GM18858 (cell line): ENCODE data around the gene SIM1.

Experiments
- ATAC-seq: cut with Tn5 transposase; IDR thresholded peaks from one replicate; pipeline ENCODE4 v1.9.1; 2021; ENCODE audit not compliant: unreplicated experiment

Gene SIM1

DNA sequence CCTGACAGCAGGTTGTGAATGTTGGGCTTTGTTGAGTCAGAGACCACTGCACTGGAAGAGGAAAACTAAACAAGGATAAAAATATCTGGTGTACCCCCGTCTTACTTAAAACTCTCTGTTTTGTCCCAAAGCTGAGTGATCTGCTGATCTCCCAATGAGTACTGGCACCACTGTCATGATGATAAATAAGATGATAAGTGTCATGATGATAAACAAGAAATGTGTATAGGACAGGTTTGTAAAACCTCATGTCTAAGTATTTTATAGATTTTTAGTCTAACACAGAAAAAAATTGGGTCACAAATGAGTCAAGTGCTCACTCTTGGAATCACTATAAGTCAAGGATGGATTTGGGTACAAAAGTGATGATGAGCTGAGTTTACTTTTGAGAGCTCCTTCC lies 8.5 kb upstream of the SIM1 start:
- ATAC-seq = no peak

DNA sequence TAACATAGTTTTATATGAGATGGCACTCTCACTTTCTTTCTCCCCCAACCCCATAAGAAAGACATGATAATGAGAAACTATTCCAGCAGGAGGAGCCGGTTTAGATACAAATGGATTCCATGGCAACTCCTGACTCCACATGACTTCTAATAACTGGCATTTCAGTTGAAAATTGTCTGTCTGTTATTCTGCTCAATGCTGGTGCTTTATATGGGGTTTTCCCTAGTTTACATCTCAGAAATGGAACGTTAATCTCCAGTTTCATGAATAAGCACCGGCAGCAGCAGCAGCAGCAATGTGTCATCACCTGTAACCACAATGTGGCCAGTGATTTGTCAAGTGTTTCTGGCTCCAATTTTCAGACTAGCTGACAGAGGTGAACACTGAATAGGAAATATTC lies 8.0 kb upstream of the SIM1 start:
- peak; percentile 82 for ATAC-seq

DNA sequence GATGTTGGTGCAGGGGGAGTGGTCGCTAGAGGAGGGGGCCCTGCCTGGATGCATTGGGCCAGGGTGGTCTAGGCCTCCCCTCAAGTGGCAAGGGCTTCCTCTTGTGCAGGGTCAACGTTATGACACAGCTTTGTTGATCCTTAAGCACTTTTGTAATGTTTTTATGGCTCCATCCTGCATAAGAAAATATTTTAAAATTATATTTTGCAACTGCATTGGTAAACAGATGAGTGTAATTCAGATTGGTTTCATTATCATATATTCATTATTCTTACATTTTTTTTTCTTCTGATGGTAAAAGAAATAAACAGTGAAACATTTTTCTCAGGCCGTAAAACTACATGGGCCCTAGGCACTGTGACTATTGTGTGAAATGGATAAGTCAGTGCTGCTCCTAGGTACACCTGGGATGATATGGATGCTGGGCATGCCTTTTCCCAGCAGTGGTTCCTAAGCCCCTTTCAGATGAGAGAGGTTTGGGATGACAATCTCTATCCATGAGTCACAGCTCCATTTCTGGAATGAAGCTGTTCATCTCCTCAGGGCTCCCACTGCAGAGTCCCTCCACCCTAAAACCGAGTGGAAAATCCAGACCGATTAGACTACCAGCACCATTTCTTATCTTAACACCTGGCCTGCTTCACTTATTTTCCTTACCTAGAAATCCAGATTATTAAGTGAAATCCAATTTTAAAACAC lies 5.8 kb upstream of the SIM1 start:
- ATAC-seq = no peak

DNA sequence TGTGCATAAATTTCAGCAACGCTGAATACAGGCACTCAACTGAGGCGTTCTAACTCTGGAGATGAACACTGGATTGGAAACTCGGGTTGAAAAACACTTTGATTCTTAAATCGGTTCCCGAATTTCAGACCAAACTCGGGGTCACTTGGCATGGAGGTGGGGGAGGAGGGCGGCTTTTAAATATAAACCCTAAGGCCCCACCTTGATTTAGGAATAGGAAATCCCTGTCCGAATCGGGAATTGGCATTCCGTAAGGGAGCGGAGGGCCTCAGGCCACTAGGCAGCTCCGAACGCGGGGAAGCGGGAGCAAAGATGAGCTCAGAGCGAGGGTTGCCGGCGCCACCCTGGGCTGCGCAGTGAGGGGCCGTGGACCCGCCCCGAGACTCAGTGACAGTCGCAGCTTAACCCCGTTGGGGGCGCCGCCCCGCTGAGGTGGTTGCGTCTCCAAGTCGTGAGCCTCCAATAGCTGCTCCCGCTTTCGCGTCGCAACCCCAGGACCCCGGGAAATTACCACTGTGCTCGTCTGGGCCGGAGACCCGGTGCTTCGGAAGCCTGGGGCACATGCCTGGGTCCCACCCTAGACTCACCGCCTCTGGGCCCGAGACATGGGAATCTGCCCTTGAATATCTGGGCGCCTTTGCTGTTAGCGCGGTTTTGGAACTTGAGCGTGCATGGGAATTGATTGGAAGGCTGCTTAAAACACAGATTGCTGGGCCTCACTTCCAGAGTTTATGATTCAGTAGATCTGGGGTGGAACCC lies 4.6 kb upstream of the SIM1 start:
- no peak for ATAC-seq

DNA sequence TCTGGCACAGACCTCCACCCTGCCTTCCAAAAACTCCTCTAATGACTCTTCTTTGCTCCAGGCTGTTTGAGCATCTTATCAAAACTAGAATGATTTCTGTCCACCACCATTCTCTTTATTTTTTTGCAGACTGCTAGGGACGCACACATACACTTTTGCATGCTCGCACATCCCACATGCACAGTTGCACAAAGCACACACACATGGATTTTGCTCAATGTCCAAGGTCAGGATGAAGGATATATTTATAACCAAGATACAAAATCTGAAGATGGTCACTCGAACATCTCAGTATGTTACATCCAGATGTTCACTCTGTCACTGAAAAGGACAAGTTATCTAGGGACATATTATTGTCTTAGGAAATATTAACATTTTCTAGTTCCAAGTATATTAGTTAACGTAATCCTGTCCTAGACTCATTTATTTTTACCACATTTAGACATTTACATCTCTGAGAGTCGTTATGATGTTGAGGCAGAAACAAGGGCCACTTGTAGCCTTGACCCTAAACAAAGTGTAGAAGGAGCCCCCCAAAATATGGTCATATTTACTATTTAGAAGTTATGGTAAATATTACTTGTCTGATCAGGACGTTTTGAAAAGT lies 3.4 kb upstream of the SIM1 start:
- no peak for ATAC-seq

DNA sequence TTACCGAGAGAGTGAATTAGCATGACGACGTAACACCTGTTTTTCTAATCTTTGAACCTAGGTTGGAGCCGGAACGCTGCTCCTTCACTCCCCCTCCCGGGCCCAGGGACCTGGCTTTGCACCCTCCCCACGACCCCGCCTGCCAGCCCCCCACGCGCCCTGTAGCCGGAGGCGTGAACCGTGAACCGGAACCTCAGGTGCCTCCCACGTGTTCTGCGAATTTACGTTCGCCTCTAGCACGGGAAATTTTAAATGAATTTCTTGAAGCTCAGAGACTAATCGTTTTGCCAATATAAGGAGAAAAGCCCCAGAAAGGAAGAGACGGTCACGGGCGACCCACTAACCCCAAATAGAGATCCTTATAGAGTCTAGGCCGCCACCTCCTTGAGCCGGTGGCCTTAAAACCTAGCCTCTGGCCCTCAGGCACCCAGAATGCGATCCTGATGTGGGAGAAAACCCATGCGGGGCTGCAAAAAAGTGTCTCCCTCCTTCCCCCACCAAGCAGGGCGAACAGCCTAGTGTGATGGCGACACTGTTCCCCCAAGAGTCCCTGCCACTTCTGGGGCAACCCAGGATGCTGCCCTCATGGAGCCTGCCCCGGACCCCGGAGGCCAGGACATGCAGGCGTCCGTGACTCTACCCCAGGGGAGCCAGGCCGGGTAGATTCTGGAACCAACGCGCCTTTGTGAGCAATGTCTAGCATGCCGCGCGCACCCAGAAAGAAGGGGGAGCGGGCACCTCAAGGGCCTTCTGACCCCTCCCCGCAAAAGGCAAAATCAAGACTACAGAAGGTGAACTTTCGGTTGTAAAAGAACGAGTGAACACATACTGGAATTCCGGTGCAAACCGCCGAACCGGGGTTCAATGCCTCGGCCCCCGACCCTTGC lies 2.7 kb upstream of the SIM1 start:
- ATAC-seq = no peak

DNA sequence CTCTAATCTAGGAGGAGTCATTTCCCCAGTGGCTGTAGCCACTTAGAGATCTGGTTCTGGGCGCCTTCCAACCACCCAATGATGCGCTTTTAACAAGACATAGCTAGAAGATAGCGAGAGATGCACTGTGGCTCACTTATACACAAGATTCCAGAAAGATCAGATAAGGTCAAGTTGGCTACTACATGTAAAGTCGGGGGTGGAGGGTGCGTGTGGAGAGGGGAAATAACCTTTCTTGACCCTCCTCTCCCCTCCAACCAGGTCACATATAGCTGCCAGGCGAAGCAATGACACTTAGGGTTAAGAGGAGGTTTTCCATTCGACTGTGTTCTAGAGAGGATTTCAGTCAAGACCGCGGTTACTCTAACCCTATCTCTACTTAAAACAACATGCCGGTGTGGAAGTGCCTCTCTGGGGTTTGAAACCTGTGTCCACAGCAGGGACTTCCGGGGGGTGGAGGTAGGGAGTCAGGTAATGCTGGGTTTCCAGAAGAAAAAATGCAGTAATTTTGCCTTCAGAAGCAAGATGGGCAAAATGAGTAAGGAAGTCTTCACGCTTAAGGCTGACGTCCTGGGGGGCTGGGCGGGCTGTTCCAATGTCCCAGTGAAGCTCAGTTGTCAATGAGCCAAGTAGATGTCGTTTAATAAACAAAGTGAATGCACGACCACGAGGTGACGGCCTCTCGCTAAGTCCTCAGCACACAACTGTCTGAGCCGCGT lies 1.8 kb upstream of the SIM1 start:
- no peak for ATAC-seq

DNA sequence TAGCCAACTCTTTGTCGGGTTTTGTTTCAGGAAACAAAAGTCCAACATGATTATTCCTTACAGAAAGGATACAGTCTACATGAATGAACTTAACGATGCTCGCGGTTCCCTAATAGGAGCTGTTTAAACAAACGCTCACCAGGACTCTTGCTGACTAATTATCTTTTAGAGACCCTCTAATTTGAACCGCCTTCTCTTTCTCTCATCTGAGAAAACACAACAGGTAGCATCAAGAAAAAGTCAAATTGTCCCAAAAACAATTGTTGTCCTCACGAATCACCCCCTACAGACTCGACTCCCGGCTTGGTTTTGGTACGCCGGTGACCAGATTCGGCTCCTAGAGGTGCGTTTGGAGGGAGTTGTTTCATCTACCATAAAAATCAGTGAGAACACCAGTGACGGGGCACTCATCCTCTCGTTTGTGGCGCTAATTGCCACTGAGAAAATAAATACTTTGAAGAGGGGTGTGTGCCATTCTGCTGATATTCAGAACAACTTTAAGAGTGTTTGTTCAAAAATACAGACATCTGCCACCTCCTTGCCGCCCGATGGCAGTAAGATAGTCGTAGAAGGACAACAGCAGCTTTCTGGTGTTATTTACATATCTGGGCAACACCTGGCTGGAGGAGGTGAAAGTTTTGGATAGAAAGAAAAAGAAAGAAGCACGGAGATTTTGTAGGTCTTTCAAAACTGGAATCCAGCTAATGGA lies 1.1 kb upstream of the SIM1 start:
- no peak for ATAC-seq

DNA sequence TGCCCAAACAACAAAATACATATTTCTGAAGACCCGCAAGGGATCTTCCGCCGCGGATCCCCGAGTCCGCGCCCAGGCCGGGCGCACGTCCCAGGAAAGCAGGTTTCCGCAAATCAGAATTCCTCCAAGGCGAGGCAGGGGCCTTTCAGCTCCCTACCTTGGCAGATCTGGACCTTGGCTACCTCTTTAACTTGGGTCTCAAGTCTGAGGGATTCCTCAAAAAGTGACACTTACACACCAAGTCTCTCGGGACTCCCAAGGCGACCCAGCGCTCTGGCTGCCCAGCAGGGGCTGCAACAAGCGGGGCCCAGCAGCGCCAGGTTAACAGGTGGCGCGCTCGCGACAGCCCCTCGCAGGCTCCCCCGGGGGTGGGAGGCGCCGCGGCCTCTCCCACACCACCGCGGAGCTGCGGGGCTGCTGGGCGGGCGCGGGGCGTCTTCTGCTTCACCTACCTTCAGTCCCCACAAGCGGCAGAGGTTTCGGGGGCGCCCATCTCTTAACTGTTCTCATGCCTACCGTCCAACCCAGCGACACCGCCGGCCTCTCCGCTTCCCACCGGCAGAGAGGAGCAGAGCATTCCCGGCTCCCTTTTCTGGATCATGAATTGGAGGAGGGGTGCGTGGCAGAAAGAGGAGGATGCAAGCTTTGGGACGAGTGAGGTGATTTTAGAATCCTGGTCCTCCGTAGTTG lies 414 bp downstream of the SIM1 start:
- ATAC-seq = no peak

DNA sequence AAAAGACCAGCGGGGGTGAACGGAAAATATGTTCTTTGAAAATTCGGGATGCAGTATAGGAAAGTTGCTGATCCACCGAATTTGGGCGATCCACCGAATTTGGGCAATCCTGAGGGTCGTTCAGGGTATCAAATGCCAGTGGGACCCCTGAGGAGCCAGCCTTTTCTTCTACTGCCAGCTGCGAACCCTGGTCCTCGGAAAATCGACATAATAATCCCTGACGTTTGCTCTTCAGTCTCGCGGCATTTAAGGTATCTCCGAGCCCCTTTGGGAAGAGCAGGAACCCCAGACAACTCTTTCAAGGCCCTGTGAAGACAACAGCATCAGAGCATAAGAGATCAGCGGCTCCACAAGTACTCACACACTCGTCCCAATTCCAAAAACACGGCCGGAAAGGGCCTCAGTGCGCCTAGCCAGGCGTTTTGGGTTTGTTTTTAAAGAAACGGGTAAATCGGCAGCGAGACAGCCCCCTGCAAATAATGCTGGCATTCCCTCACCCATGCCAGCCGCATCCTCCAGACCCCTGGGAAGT lies 1.0 kb downstream of the SIM1 start:
- no peak for ATAC-seq

DNA sequence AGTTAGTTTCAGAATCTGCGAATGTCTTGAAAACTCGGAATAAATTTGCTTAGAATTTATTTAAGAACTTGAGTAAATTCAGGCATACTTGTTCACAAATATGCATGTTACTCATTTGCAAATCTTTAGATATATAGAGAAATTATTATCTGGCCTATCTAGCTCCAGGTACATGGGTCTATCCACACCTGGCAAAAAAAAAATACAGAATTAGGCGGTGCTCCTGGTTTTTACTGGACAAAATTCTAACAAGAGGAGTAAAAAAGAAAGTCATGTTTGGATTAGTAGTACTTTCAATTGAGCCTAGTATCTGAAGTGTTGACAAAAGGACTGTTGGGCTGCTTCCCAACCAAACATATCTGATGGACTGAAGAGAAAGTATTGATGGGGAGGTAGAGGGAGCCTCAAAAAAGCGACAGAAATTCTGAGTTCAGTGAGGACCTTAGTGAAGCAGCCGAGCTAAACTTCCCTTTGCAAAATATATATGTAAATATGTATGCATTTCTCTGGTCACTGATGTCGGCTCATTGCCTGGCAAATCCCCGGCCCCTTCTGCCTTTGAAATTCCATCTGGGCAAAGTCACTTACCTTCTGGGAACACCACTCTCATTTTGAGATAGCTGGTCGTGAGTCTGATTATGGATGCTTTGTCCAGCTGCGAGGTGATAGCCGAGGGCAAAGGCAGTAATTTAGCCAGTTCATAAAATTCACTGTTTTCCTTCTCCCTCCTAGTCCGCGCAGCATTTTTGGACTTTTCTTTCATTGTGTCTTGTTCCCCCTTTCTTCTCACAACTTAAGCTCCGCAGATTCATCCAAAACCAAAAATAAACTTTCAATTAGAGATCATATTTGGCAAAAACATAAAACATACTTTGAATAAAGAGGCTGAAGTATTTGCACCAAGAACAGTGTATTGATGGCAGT lies 1.8 kb downstream of the SIM1 start:
- no peak for ATAC-seq

DNA sequence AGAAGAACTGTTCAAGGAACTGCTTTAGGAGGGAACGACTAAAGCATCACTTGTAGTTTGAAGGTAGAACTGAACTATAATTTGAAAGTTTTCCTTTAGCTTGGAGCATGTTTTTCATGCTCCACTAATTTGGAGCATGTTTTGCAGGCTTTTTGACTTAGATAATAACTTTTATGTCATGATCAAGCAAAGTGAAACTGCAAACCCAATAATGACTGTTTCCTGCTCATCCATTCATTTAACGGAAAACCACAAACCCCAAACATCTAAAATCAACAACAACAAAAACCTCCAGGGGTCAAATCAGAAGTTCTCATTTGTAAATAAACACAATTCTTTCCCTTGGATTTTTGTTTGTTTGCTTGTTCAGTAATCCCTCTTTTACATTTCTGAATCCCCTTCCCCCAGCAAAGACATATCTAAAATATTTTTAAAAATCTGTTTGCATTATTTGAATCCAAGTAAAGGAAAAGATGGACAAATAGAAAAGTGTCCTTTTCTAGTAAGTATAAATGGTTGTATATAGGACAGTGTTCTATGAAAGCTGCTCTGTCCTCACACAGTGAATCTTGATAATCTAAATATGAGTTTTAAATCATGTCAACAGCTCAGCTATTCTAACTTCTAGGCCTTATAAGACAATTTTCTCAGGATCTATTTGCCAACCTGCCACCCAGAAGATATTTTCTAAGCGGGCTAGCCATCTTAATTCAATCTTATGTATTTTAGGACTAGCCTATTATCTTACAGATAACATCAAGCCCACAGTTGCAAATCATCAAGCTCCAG lies 2.6 kb downstream of the SIM1 start:
- ATAC-seq = peak; percentile 67

DNA sequence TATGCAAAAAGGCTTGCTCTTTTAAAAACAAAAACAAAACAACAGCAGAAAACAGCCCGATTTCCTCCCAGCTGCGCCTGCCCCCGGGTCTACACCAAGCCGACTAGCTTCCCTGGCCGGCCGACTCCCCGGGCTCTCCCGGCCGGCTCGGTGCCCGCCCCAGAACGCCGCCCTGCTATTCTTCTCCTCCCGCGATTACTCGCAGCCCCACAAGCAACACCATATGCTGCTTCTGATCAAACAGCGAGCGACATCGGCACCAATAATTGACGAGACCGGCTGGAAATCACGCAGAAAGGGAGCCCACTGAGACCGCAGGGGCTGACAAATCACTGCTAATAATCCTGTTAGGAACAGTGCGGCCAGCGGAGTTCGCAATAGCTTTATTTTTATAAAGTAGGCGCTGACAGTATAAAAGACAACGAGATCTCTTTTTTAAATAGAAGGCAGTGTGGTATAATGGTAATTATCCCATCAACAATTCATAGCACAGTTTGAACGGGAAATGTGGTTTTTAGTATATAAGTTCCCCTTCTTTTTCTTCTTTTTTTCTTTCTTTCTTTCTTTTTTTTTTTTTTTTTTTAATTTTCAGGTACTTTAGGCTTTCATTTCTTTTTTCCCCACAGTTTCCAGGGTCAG lies 3.3 kb downstream of the SIM1 start:
- ATAC-seq = no peak

DNA sequence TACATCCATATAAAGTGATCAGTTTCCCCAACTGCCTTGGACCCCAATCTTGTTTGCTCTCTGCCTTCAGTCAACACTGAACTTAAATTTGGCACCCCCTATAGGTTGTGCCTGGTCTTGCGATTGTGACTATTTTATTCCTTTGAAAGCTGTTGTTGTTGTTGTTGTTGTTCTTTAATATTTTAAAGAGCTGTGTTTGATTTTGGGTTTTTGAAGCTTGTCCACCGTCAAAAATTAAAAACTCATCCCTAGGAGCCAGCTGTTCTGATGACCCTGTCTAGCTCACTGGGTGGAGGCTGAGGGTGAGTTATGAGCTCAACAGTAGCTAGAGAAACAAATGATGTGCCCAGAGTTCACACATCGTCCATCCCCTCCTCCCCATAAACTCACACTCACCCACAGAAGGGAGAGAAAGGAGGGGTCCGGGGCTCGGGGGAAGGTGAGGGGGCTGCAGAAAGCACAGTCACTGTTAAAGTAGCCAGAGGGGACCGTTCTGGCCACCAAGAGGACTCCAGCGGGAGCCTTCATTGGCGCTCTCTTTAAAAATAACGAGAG lies 4.0 kb downstream of the SIM1 start:
- ATAC-seq = no peak

DNA sequence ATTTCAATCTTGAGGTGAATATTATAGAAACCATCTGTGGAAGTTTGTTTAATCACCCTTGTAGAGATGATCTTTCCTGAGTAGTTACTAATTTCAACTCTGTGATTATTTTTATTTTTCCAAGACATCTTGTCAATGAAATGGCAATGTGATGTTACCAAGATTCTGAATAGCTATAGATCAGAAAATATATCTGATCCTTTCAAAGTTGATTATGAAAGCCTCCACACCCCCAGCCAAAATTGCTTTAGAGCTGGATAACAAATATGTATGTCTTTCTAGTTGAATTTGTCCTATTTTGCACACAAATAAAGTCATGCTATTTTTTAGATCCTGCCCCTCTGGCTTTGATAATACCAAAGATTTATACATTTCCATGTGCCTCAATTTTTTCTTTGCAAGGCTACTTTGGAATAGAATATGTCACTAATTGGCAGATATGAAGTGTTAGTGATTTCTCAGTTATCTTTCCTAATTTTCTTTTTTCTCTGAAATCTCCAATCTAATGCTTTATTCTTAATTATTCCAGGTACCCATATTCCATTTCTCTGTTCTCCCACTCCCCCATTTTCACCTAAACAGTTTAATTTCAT lies 5.0 kb downstream of the SIM1 start:
- no peak for ATAC-seq
